Stimulated activated naive CD8-positive, alpha-beta T cell treated with anti-CD3 and anti-CD28 coated beads, Interleukin-15, Interleukin-2, amounts not matched to agents 100 ng/mL and 50 ng/mL, for 24 hours (primary cell): ENCODE data around the gene PDE6A.
A peak's percentile ranks its signal among the peaks of the same experiment; 100 is the strongest.

Experiments
- H3K27ac Mint-ChIP-seq: one replicate; pipeline ENCODE4 v1.8.0; 2021; ENCODE audit warnings: mild to moderate bottlenecking, mixed read lengths
- H3K27me3 Mint-ChIP-seq: one replicate; pipeline ENCODE4 v1.8.0; 2021; ENCODE audit warnings: mixed read lengths
- H3K36me3 Mint-ChIP-seq: one replicate; pipeline ENCODE4 v1.8.0; 2021; ENCODE audit warnings: low read depth, mixed read lengths
- H3K4me1 Mint-ChIP-seq: one replicate; pipeline ENCODE4 v1.8.0; 2021; ENCODE audit warnings: low read depth, mixed read lengths
- H3K4me3 Mint-ChIP-seq: one replicate; pipeline ENCODE4 v1.8.0; 2021; ENCODE audit warnings: mild to moderate bottlenecking, mixed read lengths
- H3K9me3 Mint-ChIP-seq: one replicate; pipeline ENCODE4 v1.8.0; 2021; ENCODE audit warnings: mixed read lengths

The PDE6A gene

DNA sequence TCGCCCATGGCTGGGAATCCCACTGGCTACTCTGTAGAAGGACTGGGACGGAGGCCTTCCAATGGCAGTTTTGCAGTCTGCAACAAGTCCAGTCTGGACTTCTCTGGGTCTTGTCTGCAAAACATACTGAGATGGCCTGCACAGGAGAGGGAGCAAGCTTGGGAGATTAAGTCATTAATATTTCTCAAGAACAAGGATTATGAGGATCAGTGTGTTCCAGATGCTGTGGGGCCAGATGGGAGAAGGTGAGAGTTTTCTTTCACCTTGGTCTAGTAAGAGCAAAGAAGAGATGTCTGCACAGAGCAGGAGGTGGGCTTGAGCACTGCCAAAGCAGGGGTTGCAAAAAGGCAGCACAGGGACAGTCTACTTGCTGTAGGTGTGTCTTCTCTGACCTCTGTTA lies at the start of gene PDE6A:
Gene PDE6A, minus strand, starts transcription at position 128 of the 400 bp plus-strand sequence. Its CDS starts 120 bp downstream, at position 8.
- Mint-ChIP-seq H3K27me3 (peaks cover 3% of the 10 kb centered on the region), H3K36me3 (no peaks in the 10 kb centered on the region), H3K4me1 (no peaks in the 10 kb centered on the region), H3K9me3 (no peaks in the 10 kb centered on the region), H3K4me3 (no peak within 1 kb of the TSS), H3K27ac (no peak within 1 kb of the TSS)

DNA sequence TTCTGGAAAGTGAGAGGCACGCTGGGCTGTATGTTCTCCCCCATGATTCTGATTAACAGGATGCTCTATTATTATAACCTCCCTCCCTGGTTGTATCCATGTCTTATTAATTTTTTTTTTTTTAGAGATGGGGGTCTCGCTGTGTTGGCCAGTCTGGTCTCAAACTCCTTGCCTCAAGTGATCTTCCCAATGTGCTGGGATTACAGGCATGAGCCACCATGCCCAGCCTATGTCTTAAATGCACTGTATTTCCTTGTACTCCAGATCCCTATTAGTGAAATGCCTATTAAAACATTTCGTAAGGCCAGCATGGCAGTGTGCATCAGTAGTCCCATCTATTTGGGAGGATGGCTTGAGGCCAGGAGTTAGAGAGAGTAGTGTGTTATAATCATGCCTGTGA lies 48.9 kb upstream of the PDE6A start:
- Mint-ChIP-seq H3K27ac (no peak overlapping the region), H3K4me1 (no peaks in the 10 kb centered on the region), H3K27me3 (no peaks in the 10 kb centered on the region), H3K9me3 (no peaks in the 10 kb centered on the region), H3K4me3 (no peak overlapping the region), H3K36me3 (peaks cover 9% of the 10 kb centered on the region)

DNA sequence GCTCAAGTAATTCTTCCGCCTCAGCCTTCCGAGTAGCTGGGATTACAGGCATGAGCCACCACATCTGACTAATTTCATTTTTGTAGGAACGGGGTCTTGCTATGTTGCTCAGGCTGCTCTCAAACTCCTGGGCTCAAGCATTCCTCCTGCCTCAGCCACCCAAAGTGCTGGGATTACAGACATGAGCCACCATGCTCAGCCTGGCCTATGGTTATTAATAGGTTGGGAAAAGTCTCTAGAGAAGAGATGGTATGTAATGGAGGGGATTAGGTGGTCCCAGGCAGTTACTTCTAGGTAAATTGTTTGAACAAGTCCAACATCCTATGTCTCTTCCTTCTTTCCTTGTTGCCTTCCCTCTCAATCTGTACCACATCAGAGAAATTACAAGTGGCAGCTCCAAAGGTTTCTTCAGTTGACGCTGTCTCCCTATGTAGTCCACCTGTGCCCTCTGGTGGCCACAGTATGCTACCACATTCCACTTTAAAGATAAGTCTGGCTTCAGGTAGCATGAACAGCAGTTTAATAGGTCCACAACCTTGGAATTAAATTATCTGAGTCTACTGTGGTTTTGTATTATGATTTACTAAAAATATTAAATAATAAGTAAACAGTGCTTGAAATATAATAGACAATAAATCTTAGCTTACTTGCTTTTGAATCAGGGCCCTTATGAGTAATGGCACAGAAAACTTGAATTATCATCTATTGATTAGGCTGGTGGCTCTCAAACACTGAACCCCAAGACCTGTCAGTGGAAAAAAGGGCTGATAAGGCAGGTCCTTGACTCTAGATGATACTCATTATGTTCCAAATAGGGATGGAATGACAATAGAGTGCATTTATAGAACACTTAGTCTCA lies 46.2 kb upstream of the PDE6A start:
- Mint-ChIP-seq H3K4me1 (no peaks in the 10 kb centered on the region), H3K36me3 (peaks cover 3% of the 10 kb centered on the region), H3K4me3 (no peak overlapping the region), H3K27ac (no peak overlapping the region), H3K27me3 (no peaks in the 10 kb centered on the region), H3K9me3 (no peaks in the 10 kb centered on the region)

DNA sequence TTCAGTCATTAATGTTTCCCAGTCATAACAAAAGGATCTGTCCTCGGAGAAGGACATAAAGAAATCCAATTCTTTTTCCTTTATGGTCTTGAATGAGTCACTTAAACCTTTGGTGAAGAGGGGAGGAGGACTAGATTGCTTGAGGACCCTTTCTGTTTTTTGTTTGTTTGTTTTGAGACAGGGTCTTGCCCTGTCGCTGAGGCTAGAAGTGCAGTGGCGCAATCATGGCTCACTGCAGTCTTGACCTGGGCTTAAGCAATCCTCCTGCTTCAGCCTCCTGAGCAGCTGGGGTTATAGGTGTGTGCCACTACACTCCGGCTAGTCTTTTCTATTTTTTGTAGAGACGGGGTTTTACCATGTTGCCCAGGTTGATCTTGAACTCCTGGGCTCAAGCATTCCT lies 43.5 kb upstream of the PDE6A start:
- H3K4me3 Mint-ChIP-seq, result no peak overlapping the region
- no peaks in the 10 kb centered on the region for H3K27me3 Mint-ChIP-seq
- no peaks in the 10 kb centered on the region for H3K9me3 Mint-ChIP-seq
- H3K36me3 Mint-ChIP-seq, result peaks cover 3% of the 10 kb centered on the region
- H3K27ac Mint-ChIP-seq, result no peak overlapping the region
- H3K4me1 Mint-ChIP-seq, result no peaks in the 10 kb centered on the region

DNA sequence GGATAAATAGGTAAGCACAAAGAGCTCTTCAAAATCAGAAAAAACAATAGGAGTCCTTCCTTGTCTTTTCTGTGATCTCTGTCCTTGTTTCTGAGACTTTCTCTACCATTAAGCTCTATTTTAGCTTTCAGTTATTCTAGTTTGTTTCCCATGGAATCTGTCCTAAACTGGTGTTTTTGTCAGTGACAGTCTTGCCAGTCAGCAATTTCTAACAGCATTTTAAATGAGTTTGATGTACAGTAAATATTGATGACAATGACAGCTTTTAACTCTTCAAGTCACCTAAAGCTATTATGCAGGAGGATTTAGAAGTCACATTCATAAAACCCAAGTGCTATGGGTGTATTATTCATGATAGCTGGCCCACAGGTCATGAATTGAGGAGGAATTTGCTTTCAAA lies 37.9 kb upstream of the PDE6A start:
- no peaks in the 10 kb centered on the region for H3K4me1 Mint-ChIP-seq
- no peak overlapping the region for H3K4me3 Mint-ChIP-seq
- no peaks in the 10 kb centered on the region for H3K9me3 Mint-ChIP-seq
- H3K27ac Mint-ChIP-seq, result no peak overlapping the region
- H3K36me3 Mint-ChIP-seq, result peaks cover 34% of the 10 kb centered on the region
- H3K27me3 Mint-ChIP-seq, result no peaks in the 10 kb centered on the region

DNA sequence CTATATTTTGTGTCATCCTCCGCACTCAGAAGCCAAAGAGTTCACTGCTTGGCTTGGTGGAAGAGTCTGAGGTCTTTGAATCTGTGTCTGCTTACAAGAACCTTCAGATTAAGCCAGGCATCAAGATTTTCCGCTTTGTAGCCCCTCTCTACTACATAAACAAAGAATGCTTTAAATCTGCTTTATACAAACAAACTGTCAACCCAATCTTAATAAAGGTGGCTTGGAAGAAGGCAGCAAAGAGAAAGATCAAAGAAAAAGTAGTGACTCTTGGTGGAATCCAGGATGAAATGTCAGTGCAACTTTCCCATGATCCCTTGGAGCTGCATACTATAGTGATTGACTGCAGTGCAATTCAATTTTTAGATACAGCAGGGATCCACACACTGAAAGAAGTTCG lies 36.6 kb upstream of the PDE6A start:
- Mint-ChIP-seq H3K9me3 (no peaks in the 10 kb centered on the region), H3K27me3 (no peaks in the 10 kb centered on the region), H3K4me1 (no peaks in the 10 kb centered on the region), H3K27ac (no peak overlapping the region), H3K4me3 (no peak overlapping the region), H3K36me3 (peaks cover 39% of the 10 kb centered on the region)

DNA sequence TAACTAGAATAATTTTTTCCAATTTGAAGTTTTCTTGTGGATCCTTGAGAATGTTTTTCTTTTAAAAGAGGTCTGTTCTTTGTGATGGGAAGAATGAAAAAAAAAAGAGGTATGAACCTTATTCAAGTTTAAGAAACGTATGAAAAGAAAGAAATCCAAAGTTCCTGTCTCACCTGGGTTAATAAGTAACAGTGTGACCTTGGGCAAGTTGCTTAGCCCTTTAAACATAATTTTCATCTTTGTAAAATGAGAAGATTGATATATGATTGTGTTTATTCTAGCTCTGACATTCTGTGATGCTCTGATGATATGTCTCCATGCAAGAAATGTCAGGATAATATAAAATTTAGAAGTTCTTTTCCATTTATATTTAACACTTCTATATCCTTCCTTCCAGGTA lies 35.3 kb upstream of the PDE6A start:
- no peaks in the 10 kb centered on the region for H3K4me1 Mint-ChIP-seq
- H3K36me3 Mint-ChIP-seq, result peaks cover 50% of the 10 kb centered on the region
- H3K27ac Mint-ChIP-seq, result no peak overlapping the region
- H3K9me3 Mint-ChIP-seq, result no peaks in the 10 kb centered on the region
- H3K27me3 Mint-ChIP-seq, result no peaks in the 10 kb centered on the region
- H3K4me3 Mint-ChIP-seq, result no peak overlapping the region

DNA sequence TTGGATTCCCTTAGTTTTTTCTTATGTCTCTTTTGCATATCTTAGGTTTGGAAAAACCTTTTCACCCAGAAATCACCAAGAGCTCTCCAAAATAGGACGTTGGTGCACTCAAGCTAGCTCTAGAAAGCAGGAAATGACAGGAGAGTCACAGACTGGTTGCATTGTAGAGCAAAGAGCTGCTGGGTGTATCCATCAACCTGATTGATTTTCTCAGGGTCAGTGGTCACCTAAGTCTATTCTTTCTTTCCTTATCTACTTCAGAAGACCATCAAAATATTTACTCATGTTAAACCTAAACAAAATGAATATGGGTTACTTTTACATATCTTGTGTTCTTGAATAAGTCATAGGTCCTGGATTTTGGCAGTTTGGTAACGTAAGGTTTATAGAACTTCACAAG lies 30.8 kb upstream of the PDE6A start:
- H3K36me3 Mint-ChIP-seq, result peaks cover 43% of the 10 kb centered on the region
- H3K9me3 Mint-ChIP-seq, result no peaks in the 10 kb centered on the region
- H3K27ac Mint-ChIP-seq, result no peak overlapping the region
- no peak overlapping the region for H3K4me3 Mint-ChIP-seq
- no peaks in the 10 kb centered on the region for H3K4me1 Mint-ChIP-seq
- H3K27me3 Mint-ChIP-seq, result no peaks in the 10 kb centered on the region

DNA sequence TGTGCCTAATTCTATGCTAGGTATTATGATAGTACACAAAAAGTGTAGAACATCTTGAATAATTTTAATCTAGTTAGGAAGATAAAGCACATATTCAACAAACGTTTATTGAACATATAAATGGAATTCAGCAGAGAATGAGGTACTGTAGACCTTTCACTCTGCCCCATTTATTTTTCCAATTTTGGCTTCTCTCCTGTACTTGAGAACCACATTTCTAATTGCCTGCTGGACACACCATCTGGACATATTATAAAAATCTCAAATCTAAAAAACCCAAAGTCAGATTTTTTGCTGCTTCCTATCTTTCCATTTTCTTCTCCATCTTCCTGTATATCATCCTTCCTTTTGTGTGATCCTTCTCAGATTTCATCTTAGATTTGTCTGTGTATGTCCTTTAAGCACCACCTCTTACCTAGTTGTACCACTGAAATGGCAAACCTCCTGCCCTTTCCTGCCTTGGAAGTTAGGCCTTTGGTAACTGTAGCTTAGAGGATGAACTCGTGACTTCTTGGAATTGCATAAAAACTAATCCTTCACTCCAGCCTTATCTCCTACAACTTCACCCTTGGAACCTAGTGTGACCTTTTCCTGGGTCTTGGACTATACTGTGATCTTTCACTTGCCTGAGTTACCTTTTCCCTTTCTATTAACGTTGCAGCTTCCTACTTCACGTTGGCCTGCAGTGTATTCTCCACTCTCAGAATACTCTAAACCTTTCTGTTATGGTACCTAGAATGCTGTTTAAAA lies 24.8 kb upstream of the PDE6A start:
- Mint-ChIP-seq H3K36me3 (peaks cover 4% of the 10 kb centered on the region), H3K27ac (no peak overlapping the region), H3K4me3 (no peak overlapping the region), H3K9me3 (no peaks in the 10 kb centered on the region), H3K4me1 (no peaks in the 10 kb centered on the region), H3K27me3 (no peaks in the 10 kb centered on the region)

DNA sequence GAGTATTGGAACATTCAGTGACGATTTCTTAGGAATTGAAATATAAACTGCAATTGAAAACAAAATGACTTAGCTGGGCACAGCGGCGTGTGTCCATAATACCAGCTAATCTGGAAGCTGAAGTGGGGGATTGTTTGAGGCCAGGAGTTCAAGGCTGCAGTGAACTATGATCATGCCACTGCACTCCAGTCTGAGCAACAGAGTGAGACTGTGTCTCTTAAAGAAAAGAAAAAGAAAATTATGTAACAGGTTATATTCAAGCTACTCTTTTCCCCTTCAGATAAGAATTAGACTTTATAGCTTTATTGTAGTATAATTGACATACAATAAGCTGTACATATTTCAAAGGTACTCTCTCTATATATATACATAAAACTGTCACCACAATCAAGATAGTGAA lies 22.4 kb upstream of the PDE6A start:
- Mint-ChIP-seq H3K4me3 (no peak overlapping the region), H3K4me1 (peaks cover 10% of the 10 kb centered on the region), H3K36me3 (peaks cover 7% of the 10 kb centered on the region), H3K27ac (no peak overlapping the region), H3K27me3 (no peaks in the 10 kb centered on the region), H3K9me3 (no peaks in the 10 kb centered on the region)

DNA sequence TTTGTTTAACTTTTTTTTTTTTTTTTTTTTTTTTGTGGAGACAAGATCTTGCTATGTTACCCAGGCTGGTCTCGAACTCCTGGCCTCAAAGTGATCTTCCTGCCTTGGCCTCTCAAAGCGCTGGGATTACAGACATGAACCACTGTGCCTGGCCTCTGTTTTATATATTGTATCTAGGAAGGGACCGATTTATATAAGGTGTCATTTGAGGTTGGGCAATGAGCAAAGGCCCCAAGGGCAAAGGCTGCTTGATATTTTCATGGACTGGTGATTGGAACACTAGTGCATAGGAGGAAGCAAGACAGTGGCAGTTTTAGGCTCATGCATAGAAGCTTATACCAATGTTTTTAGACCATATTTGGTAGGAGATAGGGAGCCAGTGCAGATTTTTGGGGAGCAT lies 19.1 kb upstream of the PDE6A start:
- peaks cover 31% of the 10 kb centered on the region for H3K4me1 Mint-ChIP-seq
- H3K27ac Mint-ChIP-seq, result no peak overlapping the region
- H3K9me3 Mint-ChIP-seq, result no peaks in the 10 kb centered on the region
- H3K36me3 Mint-ChIP-seq, result peaks cover 4% of the 10 kb centered on the region
- no peaks in the 10 kb centered on the region for H3K27me3 Mint-ChIP-seq
- no peak overlapping the region for H3K4me3 Mint-ChIP-seq

DNA sequence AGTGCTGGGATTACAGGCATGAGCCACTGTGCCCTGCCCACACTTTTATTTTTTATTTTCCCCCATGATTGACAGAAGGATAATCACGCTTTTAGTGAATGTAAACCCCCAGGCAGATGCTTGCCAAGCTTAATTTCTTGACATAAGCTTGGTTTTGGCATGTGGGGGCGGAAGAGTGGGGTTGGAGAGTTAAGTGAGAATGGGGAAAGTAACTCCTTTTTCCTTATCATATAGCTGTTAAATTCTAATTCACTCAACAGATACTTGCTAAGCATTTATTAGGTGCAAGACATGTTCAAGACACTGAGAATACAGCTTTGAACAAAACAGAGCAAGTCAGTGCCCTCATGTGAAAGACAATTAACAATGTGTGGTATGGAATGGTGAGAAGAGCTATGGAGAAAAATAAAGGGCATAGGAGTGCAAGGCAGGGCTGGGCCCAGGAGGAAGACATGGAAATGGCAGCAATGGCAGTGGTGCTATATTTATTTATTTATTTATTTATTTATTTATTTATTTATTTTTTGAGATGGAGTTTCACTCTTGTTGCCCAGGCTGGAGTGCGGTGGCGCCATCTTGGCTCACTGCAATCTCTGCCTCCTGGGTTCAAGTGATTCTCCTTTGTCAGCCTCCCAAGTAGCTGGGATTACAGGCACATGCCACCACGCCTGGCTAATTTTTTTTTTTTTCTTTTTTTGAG lies 18.2 kb upstream of the PDE6A start:
- peaks cover 4% of the 10 kb centered on the region for H3K36me3 Mint-ChIP-seq
- peaks cover 31% of the 10 kb centered on the region for H3K4me1 Mint-ChIP-seq
- no peaks in the 10 kb centered on the region for H3K27me3 Mint-ChIP-seq
- peak overlapping the region; percentile 46 for H3K27ac Mint-ChIP-seq
- H3K4me3 Mint-ChIP-seq, result no peak overlapping the region
- H3K9me3 Mint-ChIP-seq, result no peaks in the 10 kb centered on the region

DNA sequence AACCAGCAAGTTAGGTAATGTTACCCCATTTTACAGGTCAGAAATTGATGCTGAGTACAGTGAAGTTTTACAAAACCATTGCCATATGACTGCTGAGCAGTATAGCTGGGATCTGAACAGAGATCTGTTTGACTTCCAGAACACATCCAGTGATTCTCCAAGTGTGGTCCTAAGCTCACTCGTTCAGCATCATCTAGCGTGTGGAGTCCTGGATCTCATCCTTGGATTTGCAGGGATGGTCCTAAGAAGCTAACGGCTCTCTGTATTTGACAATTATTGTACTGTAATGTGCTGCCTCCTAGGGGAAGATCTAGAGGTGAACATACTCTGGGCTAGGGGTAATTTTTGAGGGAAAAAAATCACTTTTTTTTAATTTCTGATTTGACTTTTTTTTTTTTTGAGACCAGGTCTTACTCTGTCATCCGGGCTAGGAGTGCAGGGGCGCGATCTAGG lies 17.4 kb upstream of the PDE6A start:
- H3K4me1 Mint-ChIP-seq, result peaks cover 31% of the 10 kb centered on the region
- no peaks in the 10 kb centered on the region for H3K9me3 Mint-ChIP-seq
- peaks cover 4% of the 10 kb centered on the region for H3K36me3 Mint-ChIP-seq
- H3K4me3 Mint-ChIP-seq, result peak overlapping the region; percentile 88
- H3K27ac Mint-ChIP-seq, result no peak overlapping the region
- no peaks in the 10 kb centered on the region for H3K27me3 Mint-ChIP-seq

DNA sequence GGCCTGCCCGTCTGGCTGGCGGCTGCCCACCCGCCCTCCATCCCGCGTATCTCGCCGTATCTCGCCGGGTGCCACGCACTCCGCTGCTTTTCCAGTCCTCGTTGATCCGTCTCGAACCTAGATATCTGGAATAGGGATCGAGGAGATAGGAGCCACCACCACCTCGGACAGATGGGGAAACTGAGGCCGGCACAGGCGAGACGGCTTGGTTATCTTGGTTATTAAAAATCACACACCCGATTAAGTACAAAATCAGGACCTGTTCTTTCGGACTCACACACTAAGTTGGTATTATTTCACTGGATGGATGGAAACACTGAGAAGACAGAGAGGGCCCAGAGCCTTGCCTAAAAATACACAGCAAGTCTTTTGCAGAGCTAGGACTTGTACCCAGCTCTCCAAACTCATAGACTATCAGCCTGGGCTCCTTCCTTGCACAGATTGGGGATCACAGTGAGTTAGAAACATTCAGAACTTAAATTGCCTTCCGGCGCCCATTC lies 16.6 kb upstream of the PDE6A start:
- Mint-ChIP-seq H3K4me3 (peak overlapping the region; percentile 88), H3K9me3 (no peaks in the 10 kb centered on the region), H3K27me3 (no peaks in the 10 kb centered on the region), H3K27ac (no peak overlapping the region), H3K36me3 (peaks cover 4% of the 10 kb centered on the region), H3K4me1 (peaks cover 31% of the 10 kb centered on the region)
